H9 (cell line): ENCODE measurements around the gene RGP1. TPM values are rescaled to one million over a fixed set of nuclear protein-coding genes. Genes with fewer than 3 reads are reported as not detected.

ENCODE experiments used
- DNase-seq: peaks from one replicate; pipeline ENCODE4 v3.0.0-alpha.2; 2017
- H2AFZ ChIP-seq: one replicate; pipeline ENCODE4 v1.6.1; 2013; ENCODE audit warnings: mild to moderate bottlenecking, low read length, control low read depth, moderate library complexity
- H2AK5ac ChIP-seq: 2 replicates; pipeline ENCODE4 v1.6.1; 2013; ENCODE audit warnings: low read length, control low read depth, mixed read lengths; ENCODE audit not compliant: insufficient read length
- H2BK120ac ChIP-seq: one replicate; pipeline ENCODE4 v1.6.1; 2013; ENCODE audit warnings: low read depth, mild to moderate bottlenecking, low read length, control low read depth, inconsistent platforms; ENCODE audit not compliant: poor library complexity, severe bottlenecking
- H2BK12ac ChIP-seq: 2 replicates; pipeline ENCODE4 v1.6.1; 2013; ENCODE audit warnings: low read length, control low read depth, mixed read lengths, low read depth; ENCODE audit not compliant: insufficient read length
- H2BK15ac ChIP-seq: 2 replicates; pipeline ENCODE4 v1.6.1; 2013; ENCODE audit warnings: low read depth, low read length, control low read depth
- H2BK20ac ChIP-seq: one replicate; pipeline ENCODE4 v1.6.1; 2013; ENCODE audit warnings: low read depth, mild to moderate bottlenecking, low read length, control low read depth, inconsistent platforms; ENCODE audit not compliant: poor library complexity, severe bottlenecking
- H2BK5ac ChIP-seq: 2 replicates; pipeline ENCODE4 v1.6.1; 2013; ENCODE audit warnings: low read length, control low read depth, mixed read lengths; ENCODE audit not compliant: insufficient read length
- H3K14ac ChIP-seq: 2 replicates; pipeline ENCODE4 v1.6.1; 2013; ENCODE audit warnings: low read length, control low read depth; ENCODE audit not compliant: insufficient read depth
- H3K18ac ChIP-seq: 2 replicates; pipeline ENCODE4 v1.6.1; 2013; ENCODE audit warnings: low read depth, mild to moderate bottlenecking, mixed read lengths, low read length, control low read depth; ENCODE audit not compliant: insufficient read length
- H3K23ac ChIP-seq: 2 replicates; pipeline ENCODE4 v1.6.1; 2013; ENCODE audit warnings: low read length, control low read depth, mixed read lengths, low read depth; ENCODE audit not compliant: insufficient read length
- H3K23me2 ChIP-seq: 2 replicates; pipeline ENCODE4 v1.6.1; 2013; ENCODE audit warnings: low read depth, mild to moderate bottlenecking, mixed read lengths, low read length, control low read depth; ENCODE audit not compliant: insufficient read length, poor library complexity, severe bottlenecking
- H3K27ac ChIP-seq: 2 replicates; pipeline ENCODE4 v1.5.1; 2013; ENCODE audit warnings: low read length, control low read depth, mixed read lengths, low read depth; ENCODE audit not compliant: insufficient read length
- H3K27me3 ChIP-seq: 2 replicates; pipeline ENCODE4 v1.6.1; 2013; ENCODE audit warnings: low read length, control low read depth, inconsistent platforms; ENCODE audit not compliant: insufficient read depth
- H3K4ac ChIP-seq: 2 replicates; pipeline ENCODE4 v1.6.1; 2013; ENCODE audit warnings: low read depth, mild to moderate bottlenecking, control low read depth, inconsistent platforms, low read length, moderate library complexity
- H3K4me1 ChIP-seq: 2 replicates; pipeline ENCODE4 v1.6.1; 2013; ENCODE audit warnings: low read length, control low read depth, inconsistent platforms; ENCODE audit not compliant: insufficient read depth
- H3K4me2 ChIP-seq: 2 replicates; pipeline ENCODE4 v1.6.1; 2013; ENCODE audit warnings: low read length, control low read depth, mixed read lengths; ENCODE audit not compliant: insufficient read length, insufficient read depth
- H3K56ac ChIP-seq: 2 replicates; pipeline ENCODE4 v1.6.1; 2013; ENCODE audit warnings: low read depth, mild to moderate bottlenecking, mixed read lengths, low read length, control low read depth; ENCODE audit not compliant: insufficient read length
- H3K79me1 ChIP-seq: 2 replicates; pipeline ENCODE4 v1.6.1; 2013; ENCODE audit warnings: low read depth, mild to moderate bottlenecking, moderate library complexity, low read length, control low read depth, inconsistent platforms; ENCODE audit not compliant: insufficient read depth, poor library complexity, severe bottlenecking
- H3K79me2 ChIP-seq: 2 replicates; pipeline ENCODE4 v1.6.1; 2013; ENCODE audit warnings: low read length, control low read depth, inconsistent platforms; ENCODE audit not compliant: insufficient read depth
- H3K9ac ChIP-seq: 2 replicates; pipeline ENCODE4 v1.6.1; 2013; ENCODE audit warnings: low read length, control low read depth, mixed read lengths; ENCODE audit not compliant: insufficient read length; ENCODE audit errors: extremely low read depth
- H3K9me3 ChIP-seq: one replicate; pipeline ENCODE4 v1.6.1; 2013; ENCODE audit warnings: low read depth, low read length, inconsistent platforms; ENCODE audit not compliant: control insufficient read depth
- H3T11ph ChIP-seq: one replicate; pipeline ENCODE4 v1.6.1; 2013; ENCODE audit warnings: mild to moderate bottlenecking, low read length, control low read depth, inconsistent platforms
- H4K20me1 ChIP-seq: one replicate; pipeline ENCODE4 v1.6.1; 2013; ENCODE audit not compliant: control insufficient read depth, insufficient read length, insufficient read depth
- H4K5ac ChIP-seq: 2 replicates; pipeline ENCODE4 v1.6.1; 2013; ENCODE audit warnings: low read depth, mild to moderate bottlenecking, mixed read lengths, low read length, control low read depth; ENCODE audit not compliant: insufficient read length
- H4K8ac ChIP-seq: replicated peaks from 2 replicates; pipeline ENCODE4 v1.6.1; 2013; ENCODE audit warnings: low read length, control low read depth, mixed read lengths, low read depth; ENCODE audit not compliant: insufficient read length
- H4K91ac ChIP-seq: 2 replicates; pipeline ENCODE4 v1.6.1; 2013; ENCODE audit warnings: low read depth, mild to moderate bottlenecking, moderate library complexity, mixed read lengths, low read length, control low read depth; ENCODE audit not compliant: insufficient read length
- H3K27ac Mint-ChIP-seq, 3 experiments: 2 replicates in 2 of 3; 3 replicates in 1 of 3; pipeline ENCODE4 v1.8.0; 2020 to 2021; ENCODE audit warnings: mixed read lengths in 3 of 3, mild to moderate bottlenecking in 1 of 3, moderate library complexity in 1 of 3
- H3K27me3 Mint-ChIP-seq: 2 replicates; pipeline ENCODE4 v1.8.0; 2021; ENCODE audit warnings: low read depth, mild to moderate bottlenecking, moderate library complexity, mixed read lengths
- H3K36me3 Mint-ChIP-seq, 3 experiments: 2 replicates in 2 of 3; 3 replicates in 1 of 3; pipeline ENCODE4 v1.8.0; 2020 to 2021; ENCODE audit warnings: low read depth in 3 of 3, mixed read lengths in 3 of 3; ENCODE audit not compliant: insufficient read depth in 1 of 3
- H3K4me1 Mint-ChIP-seq, 2 experiments: 2 replicates each; pipeline ENCODE4 v1.8.0; 2020; ENCODE audit warnings: mixed read lengths in 2 of 2
- H3K4me3 Mint-ChIP-seq, 2 experiments: 2 replicates in 1 of 2; 3 replicates in 1 of 2; pipeline ENCODE4 v1.8.0; 2020 to 2021; ENCODE audit warnings: mild to moderate bottlenecking in 2 of 2, mixed read lengths in 2 of 2, moderate library complexity in 1 of 2
- H3K9me3 Mint-ChIP-seq, 2 experiments: 2 replicates in 1 of 2; 3 replicates in 1 of 2; pipeline ENCODE4 v1.8.0; 2020; ENCODE audit warnings: mild to moderate bottlenecking in 2 of 2, mixed read lengths in 2 of 2, moderate library complexity in 1 of 2
- CTCF ChIP-seq: fragments of 200-600 bp; sonication (generic); conservative IDR thresholded peaks from 3 replicates; pipeline ENCODE4 v1.8.0; 2021; ENCODE audit warnings: antibody characterized with exemption, mild to moderate bottlenecking
- whole genome bisulfite sequencing: extraction: QIAGEN DNeasy Blood & Tissue Kit; methylation state at CpG from one replicate; pipeline ENCODE4 v1.1.7; 2013; ENCODE audit warnings: missing lambda C conversion rate, low lambda C conversion rate, mixed read lengths; ENCODE audit not compliant: insufficient read length; ENCODE audit errors: extremely low coverage; 5-methylcytosine and 5-hydroxymethylcytosine counted together
- total RNA-seq: library from RNA; stranded (reverse); gene quantifications from 2 replicates; pipeline ENCODE4 v1.2.1, GENCODE V29; 2021

Gene RGP1
- total RNA-seq, 1 experiment from 2014 or later: 25.7 TPM

GRCh38 chr9:35731415-35732184 lies 17.5 kb upstream of the RGP1 start:
- H3K4ac ChIP-seq: no peak overlapping the region
- no peak overlapping the region for H2BK120ac ChIP-seq
- Mint-ChIP-seq H3K27me3 (no peaks in the 10 kb centered on the region), H3K27ac (peak overlapping the region; percentile 63 to 97 (median 66)), H3K4me1 (peaks cover 15 to 16% of the 10 kb centered on the region in 2 experiments), H3K36me3 (peaks cover 9 to 22% (median 20%) of the 10 kb centered on the region in 3 experiments; a peak in 5 of 7 replicates), H3K9me3 (no peaks in the 10 kb centered on the region), H3K4me3 (no peak overlapping the region; a peak in 4 of 5 replicates)
- no peak for TF ChIP-seq CTCF
- no peak overlapping the region for H4K5ac ChIP-seq
- H3K4me1 ChIP-seq: peaks cover 25% of the 10 kb centered on the region; the same call in 1 of the 2 replicates
- H2AFZ ChIP-seq: no peak overlapping the region
- peak overlapping the region; percentile 84 for H3K4me2 ChIP-seq
- no peak overlapping the region for H2BK5ac ChIP-seq
- no CpG with 5 or more reads among the region's 47 CpGs for WGBS
- peak overlapping the region; percentile 14 for H3K27ac ChIP-seq
- H2BK20ac ChIP-seq: no peak overlapping the region
- H3K14ac ChIP-seq: peak overlapping the region; percentile 84; the same call in 1 of the 2 replicates
- no peak overlapping the region for H4K91ac ChIP-seq
- H3K79me2 ChIP-seq: peaks cover 6% of the 10 kb centered on the region; the same call in 1 of the 2 replicates
- no peak overlapping the region for H3T11ph ChIP-seq
- H3K23me2 ChIP-seq: peaks cover 7% of the 10 kb centered on the region
- H3K79me1 ChIP-seq: no peaks in the 10 kb centered on the region
- no peaks in the 10 kb centered on the region for H3K27me3 ChIP-seq
- H4K20me1 ChIP-seq: no peaks in the 10 kb centered on the region
- peak overlapping the region; percentile 76 for H3K18ac ChIP-seq
- H3K9me3 ChIP-seq: no peaks in the 10 kb centered on the region
- H2AK5ac ChIP-seq: no peak overlapping the region
- H3K56ac ChIP-seq: no peak overlapping the region
- no peak overlapping the region for H2BK12ac ChIP-seq
- peak overlapping the region; percentile 84 for H3K9ac ChIP-seq
- no peak for DNase-seq
- no peak overlapping the region for H4K8ac ChIP-seq
- H3K23ac ChIP-seq: no peak overlapping the region
- H2BK15ac ChIP-seq: no peak overlapping the region
